Hepatocyte (in vitro differentiated cells): ENCODE results near the gene B3GALT4.

ENCODE experiments used
- EZH2 ChIP-seq: fragments of 200-600 bp; sonication (generic); IDR thresholded peaks from 2 replicates; pipeline ENCODE4 v1.6.1; 2016; ENCODE audit warnings: antibody characterized with exemption, mild to moderate bottlenecking, borderline replicate concordance
- TF ChIP-seq, protein P1 (sequence below): fragments of 200-600 bp; sonication (generic); IDR thresholded peaks from 2 replicates; pipeline ENCODE4 v1.5.1; 2016; ENCODE audit warnings: antibody characterized with exemption, mild to moderate bottlenecking; ENCODE audit not compliant: poor library complexity

DNA sequence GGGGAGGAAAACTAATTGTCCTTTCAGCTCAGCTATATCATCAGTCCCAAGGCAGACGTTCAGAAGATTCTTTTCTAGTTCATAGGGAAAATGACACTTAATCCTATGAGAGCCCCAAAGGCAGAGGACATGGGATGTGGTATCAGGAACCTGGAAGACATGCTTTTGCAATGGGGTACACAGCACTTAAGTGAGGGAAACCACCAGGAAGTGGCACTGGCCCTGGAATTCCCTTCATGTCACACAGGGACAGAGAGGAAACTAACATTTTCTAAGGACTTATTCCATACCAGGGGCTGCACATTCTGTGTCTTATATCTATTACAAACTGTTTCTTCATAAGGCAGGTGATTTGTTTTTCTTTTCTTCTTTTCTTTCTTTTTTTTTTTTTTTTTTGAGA is 33.4 kb upstream of the B3GALT4 start:
- TF ChIP-seq, protein P1, sequence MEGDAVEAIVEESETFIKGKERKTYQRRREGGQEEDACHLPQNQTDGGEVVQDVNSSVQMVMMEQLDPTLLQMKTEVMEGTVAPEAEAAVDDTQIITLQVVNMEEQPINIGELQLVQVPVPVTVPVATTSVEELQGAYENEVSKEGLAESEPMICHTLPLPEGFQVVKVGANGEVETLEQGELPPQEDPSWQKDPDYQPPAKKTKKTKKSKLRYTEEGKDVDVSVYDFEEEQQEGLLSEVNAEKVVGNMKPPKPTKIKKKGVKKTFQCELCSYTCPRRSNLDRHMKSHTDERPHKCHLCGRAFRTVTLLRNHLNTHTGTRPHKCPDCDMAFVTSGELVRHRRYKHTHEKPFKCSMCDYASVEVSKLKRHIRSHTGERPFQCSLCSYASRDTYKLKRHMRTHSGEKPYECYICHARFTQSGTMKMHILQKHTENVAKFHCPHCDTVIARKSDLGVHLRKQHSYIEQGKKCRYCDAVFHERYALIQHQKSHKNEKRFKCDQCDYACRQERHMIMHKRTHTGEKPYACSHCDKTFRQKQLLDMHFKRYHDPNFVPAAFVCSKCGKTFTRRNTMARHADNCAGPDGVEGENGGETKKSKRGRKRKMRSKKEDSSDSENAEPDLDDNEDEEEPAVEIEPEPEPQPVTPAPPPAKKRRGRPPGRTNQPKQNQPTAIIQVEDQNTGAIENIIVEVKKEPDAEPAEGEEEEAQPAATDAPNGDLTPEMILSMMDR = no peak
- no peak for TF ChIP-seq EZH2
